Astrocyte (in vitro differentiated cells and primary cell): ENCODE data around the gene HTR2B.

Source experiments
- EZH2 ChIP-seq: IDR thresholded peaks from 2 replicates; pipeline ENCODE4 v1.6.1; 2012; ENCODE audit warnings: mild to moderate bottlenecking, low read length, inconsistent platforms; ENCODE audit not compliant: insufficient read depth
- TF ChIP-seq, protein P1 (sequence below): IDR thresholded peaks from 2 replicates; pipeline ENCODE4 v1.5.1; 2011; ENCODE audit warnings: low read depth, mild to moderate bottlenecking, inconsistent platforms, low read length, moderate library complexity; ENCODE audit not compliant: insufficient read depth

DNA sequence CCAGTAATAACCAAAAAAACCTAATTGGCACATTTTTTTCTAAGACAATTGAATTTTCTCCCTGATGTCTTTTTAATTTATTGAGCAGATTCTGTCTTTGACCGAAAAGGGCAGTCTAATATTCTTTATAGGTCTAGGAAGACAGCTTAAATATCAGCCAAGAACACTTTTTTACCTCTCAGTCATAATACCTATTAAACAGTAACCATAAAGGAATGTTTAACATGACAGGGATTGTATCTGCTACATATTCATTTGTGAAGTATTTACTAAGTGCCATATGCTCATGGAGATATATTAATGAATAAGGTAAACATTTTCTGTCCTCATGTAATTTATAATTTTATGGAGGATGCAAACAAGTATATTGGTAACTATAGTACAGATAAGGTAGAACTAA, 3.1 kb upstream of the HTR2B start:
- TF ChIP-seq, protein P1, sequence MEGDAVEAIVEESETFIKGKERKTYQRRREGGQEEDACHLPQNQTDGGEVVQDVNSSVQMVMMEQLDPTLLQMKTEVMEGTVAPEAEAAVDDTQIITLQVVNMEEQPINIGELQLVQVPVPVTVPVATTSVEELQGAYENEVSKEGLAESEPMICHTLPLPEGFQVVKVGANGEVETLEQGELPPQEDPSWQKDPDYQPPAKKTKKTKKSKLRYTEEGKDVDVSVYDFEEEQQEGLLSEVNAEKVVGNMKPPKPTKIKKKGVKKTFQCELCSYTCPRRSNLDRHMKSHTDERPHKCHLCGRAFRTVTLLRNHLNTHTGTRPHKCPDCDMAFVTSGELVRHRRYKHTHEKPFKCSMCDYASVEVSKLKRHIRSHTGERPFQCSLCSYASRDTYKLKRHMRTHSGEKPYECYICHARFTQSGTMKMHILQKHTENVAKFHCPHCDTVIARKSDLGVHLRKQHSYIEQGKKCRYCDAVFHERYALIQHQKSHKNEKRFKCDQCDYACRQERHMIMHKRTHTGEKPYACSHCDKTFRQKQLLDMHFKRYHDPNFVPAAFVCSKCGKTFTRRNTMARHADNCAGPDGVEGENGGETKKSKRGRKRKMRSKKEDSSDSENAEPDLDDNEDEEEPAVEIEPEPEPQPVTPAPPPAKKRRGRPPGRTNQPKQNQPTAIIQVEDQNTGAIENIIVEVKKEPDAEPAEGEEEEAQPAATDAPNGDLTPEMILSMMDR, result no peak
- no peak for TF ChIP-seq EZH2
